ENCODE measurements around the gene TEP1. TPM values are rescaled to one million over a fixed set of nuclear protein-coding genes. Genes with fewer than 3 reads are reported as not detected.

TEP1 gene
- total and polyA plus RNA-seq, 2 experiments from 2014 or later, result 3.0 to 8.5 TPM

DNA sequence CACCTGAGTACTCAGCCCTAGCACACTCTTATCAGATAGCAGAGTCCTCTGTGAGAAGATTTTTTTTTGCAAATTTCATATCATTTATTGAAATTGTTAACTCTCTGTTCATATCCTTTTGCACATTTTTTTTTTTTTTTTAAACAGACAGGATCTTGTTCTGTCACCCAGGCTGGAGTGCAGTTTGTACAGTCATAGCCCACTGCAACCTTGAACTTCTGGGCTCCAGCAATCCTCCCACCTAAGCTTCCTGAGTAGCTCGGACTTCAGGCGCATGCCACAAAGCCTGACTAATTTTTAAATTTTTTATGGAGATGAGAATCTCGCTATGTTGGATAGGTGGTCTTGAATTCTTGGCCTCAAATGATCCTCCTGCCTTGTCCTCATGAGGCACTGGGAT, 65.6 kb downstream of the TEP1 start:
- DNase-seq (ENCODE audit: low spot score), result no peak
- peaks cover 59% of the 10 kb centered on the region for H3K36me3 ChIP-seq (ENCODE audit: insufficient read depth)

More for the DNA sequence above, 65.6 kb downstream of the TEP1 start:
- TF ChIP-seq, protein P1, sequence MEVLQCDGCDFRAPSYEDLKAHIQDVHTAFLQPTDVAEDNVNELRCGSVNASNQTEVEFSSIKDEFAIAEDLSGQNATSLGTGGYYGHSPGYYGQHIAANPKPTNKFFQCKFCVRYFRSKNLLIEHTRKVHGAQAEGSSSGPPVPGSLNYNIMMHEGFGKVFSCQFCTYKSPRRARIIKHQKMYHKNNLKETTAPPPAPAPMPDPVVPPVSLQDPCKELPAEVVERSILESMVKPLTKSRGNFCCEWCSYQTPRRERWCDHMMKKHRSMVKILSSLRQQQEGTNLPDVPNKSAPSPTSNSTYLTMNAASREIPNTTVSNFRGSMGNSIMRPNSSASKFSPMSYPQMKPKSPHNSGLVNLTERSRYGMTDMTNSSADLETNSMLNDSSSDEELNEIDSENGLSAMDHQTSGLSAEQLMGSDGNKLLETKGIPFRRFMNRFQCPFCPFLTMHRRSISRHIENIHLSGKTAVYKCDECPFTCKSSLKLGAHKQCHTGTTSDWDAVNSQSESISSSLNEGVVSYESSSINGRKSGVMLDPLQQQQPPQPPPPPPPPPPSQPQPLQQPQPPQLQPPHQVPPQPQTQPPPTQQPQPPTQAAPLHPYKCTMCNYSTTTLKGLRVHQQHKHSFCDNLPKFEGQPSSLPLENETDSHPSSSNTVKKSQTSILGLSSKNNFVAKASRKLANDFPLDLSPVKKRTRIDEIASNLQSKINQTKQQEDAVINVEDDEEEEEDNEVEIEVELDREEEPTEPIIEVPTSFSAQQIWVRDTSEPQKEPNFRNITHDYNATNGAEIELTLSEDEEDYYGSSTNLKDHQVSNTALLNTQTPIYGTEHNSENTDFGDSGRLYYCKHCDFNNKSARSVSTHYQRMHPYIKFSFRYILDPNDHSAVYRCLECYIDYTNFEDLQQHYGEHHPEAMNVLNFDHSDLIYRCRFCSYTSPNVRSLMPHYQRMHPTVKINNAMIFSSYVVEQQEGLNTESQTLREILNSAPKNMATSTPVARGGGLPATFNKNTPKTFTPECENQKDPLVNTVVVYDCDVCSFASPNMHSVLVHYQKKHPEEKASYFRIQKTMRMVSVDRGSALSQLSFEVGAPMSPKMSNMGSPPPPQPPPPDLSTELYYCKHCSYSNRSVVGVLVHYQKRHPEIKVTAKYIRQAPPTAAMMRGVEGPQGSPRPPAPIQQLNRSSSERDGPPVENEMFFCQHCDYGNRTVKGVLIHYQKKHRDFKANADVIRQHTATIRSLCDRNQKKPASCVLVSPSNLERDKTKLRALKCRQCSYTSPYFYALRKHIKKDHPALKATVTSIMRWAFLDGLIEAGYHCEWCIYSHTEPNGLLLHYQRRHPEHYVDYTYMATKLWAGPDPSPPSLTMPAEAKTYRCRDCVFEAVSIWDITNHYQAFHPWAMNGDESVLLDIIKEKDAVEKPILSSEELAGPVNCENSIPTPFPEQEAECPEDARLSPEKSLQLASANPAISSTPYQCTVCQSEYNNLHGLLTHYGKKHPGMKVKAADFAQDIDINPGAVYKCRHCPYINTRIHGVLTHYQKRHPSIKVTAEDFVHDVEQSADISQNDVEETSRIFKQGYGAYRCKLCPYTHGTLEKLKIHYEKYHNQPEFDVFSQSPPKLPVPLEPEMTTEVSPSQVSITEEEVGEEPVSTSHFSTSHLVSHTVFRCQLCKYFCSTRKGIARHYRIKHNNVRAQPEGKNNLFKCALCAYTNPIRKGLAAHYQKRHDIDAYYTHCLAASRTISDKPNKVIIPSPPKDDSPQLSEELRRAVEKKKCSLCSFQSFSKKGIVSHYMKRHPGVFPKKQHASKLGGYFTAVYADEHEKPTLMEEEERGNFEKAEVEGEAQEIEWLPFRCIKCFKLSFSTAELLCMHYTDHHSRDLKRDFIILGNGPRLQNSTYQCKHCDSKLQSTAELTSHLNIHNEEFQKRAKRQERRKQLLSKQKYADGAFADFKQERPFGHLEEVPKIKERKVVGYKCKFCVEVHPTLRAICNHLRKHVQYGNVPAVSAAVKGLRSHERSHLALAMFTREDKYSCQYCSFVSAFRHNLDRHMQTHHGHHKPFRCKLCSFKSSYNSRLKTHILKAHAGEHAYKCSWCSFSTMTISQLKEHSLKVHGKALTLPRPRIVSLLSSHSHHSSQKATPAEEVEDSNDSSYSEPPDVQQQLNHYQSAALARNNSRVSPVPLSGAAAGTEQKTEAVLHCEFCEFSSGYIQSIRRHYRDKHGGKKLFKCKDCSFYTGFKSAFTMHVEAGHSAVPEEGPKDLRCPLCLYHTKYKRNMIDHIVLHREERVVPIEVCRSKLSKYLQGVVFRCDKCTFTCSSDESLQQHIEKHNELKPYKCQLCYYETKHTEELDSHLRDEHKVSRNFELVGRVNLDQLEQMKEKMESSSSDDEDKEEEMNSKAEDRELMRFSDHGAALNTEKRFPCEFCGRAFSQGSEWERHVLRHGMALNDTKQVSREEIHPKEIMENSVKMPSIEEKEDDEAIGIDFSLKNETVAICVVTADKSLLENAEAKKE (CRISPR knock-in tag; IDR thresholded peaks at IDR 0.05), result no peak
- TF ChIP-seq EZH2phosphoT487 (IDR thresholded peaks at IDR 0.05; ENCODE audit: unreplicated experiment), result no peak
- no peak for TF ChIP-seq STAT1 (IDR thresholded peaks at IDR 0.05; ENCODE audit: unreplicated experiment)
- TF ChIP-seq, protein P2, sequence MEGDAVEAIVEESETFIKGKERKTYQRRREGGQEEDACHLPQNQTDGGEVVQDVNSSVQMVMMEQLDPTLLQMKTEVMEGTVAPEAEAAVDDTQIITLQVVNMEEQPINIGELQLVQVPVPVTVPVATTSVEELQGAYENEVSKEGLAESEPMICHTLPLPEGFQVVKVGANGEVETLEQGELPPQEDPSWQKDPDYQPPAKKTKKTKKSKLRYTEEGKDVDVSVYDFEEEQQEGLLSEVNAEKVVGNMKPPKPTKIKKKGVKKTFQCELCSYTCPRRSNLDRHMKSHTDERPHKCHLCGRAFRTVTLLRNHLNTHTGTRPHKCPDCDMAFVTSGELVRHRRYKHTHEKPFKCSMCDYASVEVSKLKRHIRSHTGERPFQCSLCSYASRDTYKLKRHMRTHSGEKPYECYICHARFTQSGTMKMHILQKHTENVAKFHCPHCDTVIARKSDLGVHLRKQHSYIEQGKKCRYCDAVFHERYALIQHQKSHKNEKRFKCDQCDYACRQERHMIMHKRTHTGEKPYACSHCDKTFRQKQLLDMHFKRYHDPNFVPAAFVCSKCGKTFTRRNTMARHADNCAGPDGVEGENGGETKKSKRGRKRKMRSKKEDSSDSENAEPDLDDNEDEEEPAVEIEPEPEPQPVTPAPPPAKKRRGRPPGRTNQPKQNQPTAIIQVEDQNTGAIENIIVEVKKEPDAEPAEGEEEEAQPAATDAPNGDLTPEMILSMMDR (conservative IDR thresholded peaks at IDR 0.05; ENCODE audit: low read depth in 2 of 2), result no peak
- TF ChIP-seq EZH2 (IDR thresholded peaks at IDR 0.05; ENCODE audit: low read depth, unreplicated experiment), result no peak
- TF ChIP-seq JUNB (IDR thresholded peaks at IDR 0.05; ENCODE audit: unreplicated experiment), result no peak
- Histone ChIP-seq H3K27me3 (ENCODE audit: insufficient read depth) (no peaks in the 10 kb centered on the region), H4K20me1 (replicated peaks; ENCODE audit: insufficient read depth) (no peaks in the 10 kb centered on the region; the same call in 1 of the 2 replicates), H3F3A (replicated peaks; ENCODE audit: low read depth) (no peaks in the 10 kb centered on the region), H3K9me2 (ENCODE audit: insufficient read depth) (no peaks in the 10 kb centered on the region), H3K4me2 (no peak overlapping the region), H3K4me3 (no peak overlapping the region), H3K27ac (ENCODE audit: low read depth) (no peak overlapping the region), H3K79me2 (replicated peaks; ENCODE audit: insufficient read depth) (peaks cover 14% of the 10 kb centered on the region), H2AFZ (no peak overlapping the region), H3K4me1 (ENCODE audit: insufficient read depth) (peaks cover 6% of the 10 kb centered on the region)
- 0 out of 3 replicates have a peak, but pooled peaks cover 4% of the 10 kb centered on the region for H3K4me1 Mint-ChIP-seq
- H3K27ac Mint-ChIP-seq, result no peak overlapping the region
- H3K36me3 Mint-ChIP-seq (ENCODE audit: low read depth), result peaks cover 71% of the 10 kb centered on the region
- H3K4me3 Mint-ChIP-seq, result no peak overlapping the region
- H3K27me3 Mint-ChIP-seq (ENCODE audit: insufficient read depth, low read depth, poor library complexity), result peaks cover 6% of the 10 kb centered on the region
- peaks cover 3% of the 10 kb centered on the region; the same call in 1 of the 3 replicates for H3K9me3 Mint-ChIP-seq
- no peak for ATAC-seq
